Psoas muscle (tissue), 8 donors: Measurements from ENCODE around the gene ARFGAP3. TPM values are rescaled to one million over a fixed set of nuclear protein-coding genes. Genes with fewer than 3 reads are reported as not detected.

Experiments
- ATAC-seq, 4 donors: fragments of 200-7000 bp; cut with Tn5 transposase; one replicate each; pipeline ENCODE4 v1.9.1; 2020; ENCODE audit warnings: moderate library complexity in 3 of 4, mild to moderate bottlenecking in 2 of 4
- DNase-seq, 2 donors: peaks; one replicate each; pipeline ENCODE4 v3.0.0-alpha.2; 2020
- H3K27ac ChIP-seq: fragments of 200-600 bp; one replicate; pipeline ENCODE4 v1.8.0; 2022
- H3K27me3 ChIP-seq, 3 donors: fragments of 200-600 bp in 1 of 3; one replicate each; pipeline versions ENCODE4 v1.6.1 to v1.8.0; 2013 to 2022; ENCODE audit warnings: low read length in 2 of 3, mild to moderate bottlenecking in 2 of 3, moderate library complexity in 1 of 3; ENCODE audit not compliant: insufficient read depth in 3 of 3
- H3K36me3 ChIP-seq, 2 donors: fragments of 200-600 bp in 1 of 2; one replicate each; pipeline versions ENCODE4 v1.6.1 to v1.8.0; 2013 to 2022; ENCODE audit warnings: low read depth in 1 of 2, mild to moderate bottlenecking in 1 of 2, moderate library complexity in 1 of 2; ENCODE audit not compliant: insufficient read depth in 1 of 2
- H3K4me1 ChIP-seq: fragments of 200-600 bp; one replicate; pipeline ENCODE4 v1.8.0; 2022
- H3K4me3 ChIP-seq: fragments of 200-600 bp; one replicate; pipeline ENCODE4 v1.8.0; 2022; ENCODE audit warnings: mild to moderate bottlenecking
- H3K9me3 ChIP-seq: fragments of 200-600 bp; one replicate; pipeline ENCODE4 v1.8.0; 2022
- WGBS, 3 donors: extraction: QIAGEN DNeasy Blood & Tissue Kit; methylation state at CpG; one replicate each; pipeline versions ENCODE4 v1.1.6 to v1.1.7; 2013; 5-methylcytosine and 5-hydroxymethylcytosine counted together
- intact Hi-C, 2 donors: fragments of 100-400 bp; cut with DNase I; formaldehyde crosslinking; loops; one replicate each; pipeline versions ENCODE4 v1.11.0 to v1.14.2; 2022
- polyA plus RNA-seq, 3 donors: library from polyadenylated mRNA; stranded (reverse); fragments of 200-250 nt; gene quantifications; one replicate each; pipeline ENCODE4 v1.2.3, GENCODE V29; 2013
- total RNA-seq, 4 donors: library from RNA; stranded (reverse); fragmentation: NEBNext Ultra II Directional in 2 of 4; extraction: Animal tissue kit (Norgen Biotek cat#: 25700) in 2 of 4; gene quantifications; one replicate each; pipeline versions ENCODE4 v1.2.1 to v1.2.4, GENCODE V29; 2021 to 2023
- TF ChIP-seq, protein P1 (sequence below): fragments of 200-600 bp; IDR thresholded peaks from one replicate; pipeline ENCODE4 v1.8.0; 2022; ENCODE audit warnings: antibody characterized with exemption
- donor health status: healthy with polysubstance abuse.
- donor health status: DM: no; HTN: no; CAD: no; lungs with moderate emphysema.
- donor health status: Bipolar disorder and iron deficiency.
- donor health status: healthy.
- donor health status: DM: yes; HTN: yes; CAD: no.
- donor health status: DM: no; HTN: no; CAD: no.
- donor health status: DM: no; HTN: no; CAD: no.
- donor health status: DM: yes; HTN: yes; CAD: no.

ARFGAP3 gene
- total and polyA plus RNA-seq, 7 donors, result 18.4 to 36.1 (median 23.8) TPM

DNA sequence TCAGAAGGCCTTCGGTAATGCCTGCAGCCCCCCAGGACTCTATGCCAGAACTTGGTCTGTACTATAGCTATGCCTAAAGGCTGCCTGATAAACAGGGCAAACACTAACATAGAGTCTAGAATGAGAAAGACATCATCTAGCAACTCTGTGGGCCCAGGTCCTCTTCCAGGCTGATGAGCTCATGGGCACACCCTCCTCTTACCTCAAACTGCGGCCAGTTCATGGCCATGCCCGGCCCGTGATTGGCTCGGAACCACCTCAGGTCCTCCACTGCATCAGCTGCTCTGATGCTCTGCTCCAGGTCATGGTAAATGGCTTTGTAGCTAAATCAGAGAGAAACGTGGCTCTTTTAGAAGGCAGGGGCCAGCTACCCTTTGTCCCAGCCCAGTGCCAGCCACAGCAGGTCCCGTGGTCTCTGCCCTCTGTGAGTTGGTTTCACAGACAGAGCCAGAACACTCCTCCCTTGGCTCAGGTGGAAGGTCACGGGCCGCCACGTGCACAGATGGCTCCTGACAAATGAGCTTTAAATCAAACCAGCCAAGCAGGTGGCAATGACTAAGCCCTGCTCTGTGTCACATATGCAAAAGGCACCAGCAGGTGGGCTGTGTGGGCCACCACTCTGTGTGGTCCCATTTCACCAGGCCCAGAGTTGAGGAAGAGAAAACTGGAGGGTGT lies 25.0 kb upstream of the ARFGAP3 start:
- Histone ChIP-seq H3K4me3 (peak overlapping the region; percentile 55), H3K36me3 (peaks cover 2 to 85% of the 10 kb centered on the region in 2 donors), H3K27ac (peak overlapping the region; percentile 83), H3K4me1 (peaks cover 42% of the 10 kb centered on the region), H3K9me3 (no peaks in the 10 kb centered on the region), H3K27me3 (no peaks in the 10 kb centered on the region)
- TF ChIP-seq, protein P1, sequence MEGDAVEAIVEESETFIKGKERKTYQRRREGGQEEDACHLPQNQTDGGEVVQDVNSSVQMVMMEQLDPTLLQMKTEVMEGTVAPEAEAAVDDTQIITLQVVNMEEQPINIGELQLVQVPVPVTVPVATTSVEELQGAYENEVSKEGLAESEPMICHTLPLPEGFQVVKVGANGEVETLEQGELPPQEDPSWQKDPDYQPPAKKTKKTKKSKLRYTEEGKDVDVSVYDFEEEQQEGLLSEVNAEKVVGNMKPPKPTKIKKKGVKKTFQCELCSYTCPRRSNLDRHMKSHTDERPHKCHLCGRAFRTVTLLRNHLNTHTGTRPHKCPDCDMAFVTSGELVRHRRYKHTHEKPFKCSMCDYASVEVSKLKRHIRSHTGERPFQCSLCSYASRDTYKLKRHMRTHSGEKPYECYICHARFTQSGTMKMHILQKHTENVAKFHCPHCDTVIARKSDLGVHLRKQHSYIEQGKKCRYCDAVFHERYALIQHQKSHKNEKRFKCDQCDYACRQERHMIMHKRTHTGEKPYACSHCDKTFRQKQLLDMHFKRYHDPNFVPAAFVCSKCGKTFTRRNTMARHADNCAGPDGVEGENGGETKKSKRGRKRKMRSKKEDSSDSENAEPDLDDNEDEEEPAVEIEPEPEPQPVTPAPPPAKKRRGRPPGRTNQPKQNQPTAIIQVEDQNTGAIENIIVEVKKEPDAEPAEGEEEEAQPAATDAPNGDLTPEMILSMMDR, result no peak
- 40 to 52% (median 41%) methylated on average over 10 of the region's 10 CpGs for WGBS, 3 donors
- intact Hi-C loops, result no loop called here
- peak; percentile 84 to 91 (median 88) for ATAC-seq
- peak; percentile 70 to 90 for DNase-seq

DNA sequence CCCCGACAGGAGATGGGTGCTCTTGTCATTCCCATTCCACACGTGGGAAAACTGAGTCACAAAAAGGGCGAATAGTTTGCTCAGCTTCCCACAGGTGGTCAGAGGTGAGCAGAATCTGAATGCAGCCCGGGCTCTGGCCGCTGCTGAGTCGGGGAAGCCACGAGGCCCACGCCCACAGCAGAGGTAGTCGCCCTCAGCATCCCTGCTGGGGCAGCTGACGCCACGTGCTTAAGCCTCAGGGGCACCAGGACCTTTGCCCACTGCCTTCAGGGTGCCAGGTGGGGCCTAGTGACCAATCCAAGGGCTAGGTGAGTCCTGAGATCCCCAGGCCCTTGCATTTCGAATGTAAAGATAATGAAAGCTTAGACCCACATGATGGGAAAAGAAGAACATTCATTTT lies 24.2 kb upstream of the ARFGAP3 start:
- ATAC-seq, result no peak
- H3K4me3 ChIP-seq, result peak overlapping the region; percentile 55
- H3K4me1 ChIP-seq, result peaks cover 42% of the 10 kb centered on the region
- 93 to 96% (median 94%) methylated on average over 12 of the region's 12 CpGs for WGBS, 3 donors
- H3K36me3 ChIP-seq, result peaks cover 2 to 86% of the 10 kb centered on the region in 2 donors
- no peak for DNase-seq
- H3K27me3 ChIP-seq, result no peaks in the 10 kb centered on the region
- TF ChIP-seq, protein P1, result no peak
- no peaks in the 10 kb centered on the region for H3K9me3 ChIP-seq
- intact Hi-C loops, result no loop called here
- H3K27ac ChIP-seq, result peak overlapping the region; percentile 83

DNA sequence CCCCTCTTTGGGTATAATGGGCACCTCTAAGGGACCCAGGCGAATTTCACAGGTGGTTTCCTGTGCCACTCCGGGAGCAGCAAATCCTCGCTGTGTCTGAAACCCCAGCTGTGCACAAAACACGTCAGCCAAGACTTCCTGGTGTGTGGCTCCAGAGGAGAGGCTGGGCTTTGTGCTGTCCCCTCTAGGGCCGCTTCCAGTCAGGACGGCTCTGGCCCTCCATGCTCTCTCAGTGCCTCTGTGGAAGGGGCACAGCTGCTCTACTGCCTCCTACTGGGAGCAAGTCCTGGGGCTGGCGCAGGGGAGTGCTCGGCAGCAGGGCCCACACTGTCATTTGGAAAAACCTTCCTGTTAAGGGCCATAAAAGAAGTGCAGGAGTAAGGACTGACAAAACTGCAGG lies 23.7 kb upstream of the ARFGAP3 start:
- Histone ChIP-seq H3K36me3 (peaks cover 2 to 86% of the 10 kb centered on the region in 2 donors), H3K4me3 (peak overlapping the region; percentile 55), H3K9me3 (no peaks in the 10 kb centered on the region), H3K4me1 (peaks cover 42% of the 10 kb centered on the region), H3K27me3 (no peaks in the 10 kb centered on the region), H3K27ac (peak overlapping the region; percentile 83)
- intact Hi-C loops, result no loop called here
- ATAC-seq (no peak), DNase-seq (no peak)
- 77 to 86% (median 82%) methylated on average over 8 of the region's 8 CpGs for WGBS, 3 donors
- TF ChIP-seq, protein P1, result peak; percentile 8

DNA sequence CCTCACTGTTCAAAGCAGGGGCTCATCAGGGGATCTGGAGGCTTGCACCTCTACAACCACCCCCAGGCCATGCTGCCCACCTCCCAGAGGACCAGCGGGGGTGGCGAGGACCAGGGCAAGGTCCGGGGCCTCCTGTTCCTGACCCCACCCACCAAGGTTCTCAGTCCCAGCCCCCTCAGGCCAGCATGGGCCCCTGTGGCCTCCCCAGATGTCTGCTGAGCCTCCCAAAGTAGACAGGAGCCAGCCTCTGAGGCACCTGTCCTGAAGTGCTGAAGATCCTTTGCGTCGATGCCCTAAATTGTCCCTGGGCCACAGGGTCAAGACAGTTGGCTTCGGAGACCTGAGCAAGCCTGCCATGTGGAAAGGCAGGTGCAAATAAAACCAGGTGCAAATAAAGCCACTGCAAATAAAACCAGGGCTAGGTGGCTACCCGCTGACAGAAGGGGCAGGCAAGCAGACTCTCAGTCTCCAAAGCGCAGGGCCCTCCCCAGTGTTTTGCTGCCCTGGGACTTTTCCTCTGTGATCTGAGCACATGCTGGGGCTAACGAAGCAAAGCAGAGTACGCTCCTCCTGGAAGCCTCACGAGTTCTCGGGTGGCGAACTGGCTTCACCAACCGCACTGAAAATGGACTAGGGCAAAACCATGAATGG lies 22.4 kb upstream of the ARFGAP3 start:
- intact Hi-C loops, result no loop called here
- Histone ChIP-seq H3K27me3 (no peaks in the 10 kb centered on the region), H3K36me3 (peaks cover 2 to 93% of the 10 kb centered on the region in 2 donors), H3K4me1 (peaks cover 42% of the 10 kb centered on the region), H3K27ac (no peak overlapping the region), H3K4me3 (peak overlapping the region; percentile 55), H3K9me3 (no peaks in the 10 kb centered on the region)
- 88 to 93% (median 89%) methylated on average over 13 to 14 of the region's 14 CpGs for WGBS, 3 donors
- DNase-seq, result no peak
- TF ChIP-seq, protein P1, result no peak
- ATAC-seq, result no peak
